Loucy (cell line): ENCODE measurements around the gene NRM.

Experiments used
- EZH2phosphoT487 ChIP-seq: fragments of 200-600 bp; IDR thresholded peaks from 2 replicates; pipeline ENCODE4 v1.6.1; 2018; ENCODE audit warnings: antibody characterized with exemption, mild to moderate bottlenecking, moderate library complexity, borderline replicate concordance
- TF ChIP-seq, protein P1 (sequence below): fragments of 200-600 bp; sonication (generic); conservative IDR thresholded peaks from 2 replicates; pipeline ENCODE4 v1.5.1; 2014; ENCODE audit warnings: mild to moderate bottlenecking, antibody characterized with exemption, low read length

DNA sequence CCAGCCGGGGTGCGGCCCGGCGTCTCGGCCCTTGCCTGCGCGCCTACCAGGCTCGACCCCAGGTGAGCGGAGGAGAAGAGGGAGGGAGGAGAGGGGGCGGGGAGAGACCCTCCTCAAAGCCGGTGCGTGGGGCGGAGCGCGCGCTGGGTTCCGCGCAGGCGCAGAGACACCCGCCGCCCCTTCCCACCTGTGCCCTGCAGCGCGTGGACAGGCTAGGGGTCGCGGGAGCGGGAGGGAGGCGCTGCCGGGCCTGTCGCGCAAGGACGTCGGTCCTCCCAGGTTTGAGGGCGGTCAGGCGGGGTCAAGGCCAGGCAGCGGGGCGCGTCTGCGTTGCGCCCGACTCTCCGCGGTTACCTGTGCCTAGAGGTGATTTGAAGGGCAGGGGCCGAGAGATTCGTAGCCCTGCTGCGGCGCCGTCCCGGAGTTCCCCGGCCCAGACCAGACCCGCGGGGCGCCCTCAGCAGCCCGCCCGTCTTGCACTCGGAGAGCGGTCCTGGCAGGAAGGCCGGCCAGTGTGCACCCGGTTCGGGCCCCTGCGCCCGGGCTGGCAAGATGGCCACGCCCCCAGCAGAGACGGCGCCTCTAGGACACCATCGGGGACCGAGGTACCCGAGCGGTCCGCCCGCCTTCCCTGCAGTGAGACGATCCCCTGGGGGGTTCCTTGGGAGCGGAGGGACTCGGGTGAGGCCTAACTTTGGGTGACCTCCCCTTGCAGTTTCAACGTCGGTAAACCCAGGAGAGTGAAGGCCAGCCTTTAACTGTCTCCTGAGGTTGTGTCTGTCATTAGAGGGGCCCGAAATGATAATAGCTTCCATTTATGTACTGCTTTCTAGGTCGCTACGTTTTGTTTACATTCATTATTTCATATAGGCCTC, 43.3 kb downstream of the NRM start:
- TF ChIP-seq, protein P1, sequence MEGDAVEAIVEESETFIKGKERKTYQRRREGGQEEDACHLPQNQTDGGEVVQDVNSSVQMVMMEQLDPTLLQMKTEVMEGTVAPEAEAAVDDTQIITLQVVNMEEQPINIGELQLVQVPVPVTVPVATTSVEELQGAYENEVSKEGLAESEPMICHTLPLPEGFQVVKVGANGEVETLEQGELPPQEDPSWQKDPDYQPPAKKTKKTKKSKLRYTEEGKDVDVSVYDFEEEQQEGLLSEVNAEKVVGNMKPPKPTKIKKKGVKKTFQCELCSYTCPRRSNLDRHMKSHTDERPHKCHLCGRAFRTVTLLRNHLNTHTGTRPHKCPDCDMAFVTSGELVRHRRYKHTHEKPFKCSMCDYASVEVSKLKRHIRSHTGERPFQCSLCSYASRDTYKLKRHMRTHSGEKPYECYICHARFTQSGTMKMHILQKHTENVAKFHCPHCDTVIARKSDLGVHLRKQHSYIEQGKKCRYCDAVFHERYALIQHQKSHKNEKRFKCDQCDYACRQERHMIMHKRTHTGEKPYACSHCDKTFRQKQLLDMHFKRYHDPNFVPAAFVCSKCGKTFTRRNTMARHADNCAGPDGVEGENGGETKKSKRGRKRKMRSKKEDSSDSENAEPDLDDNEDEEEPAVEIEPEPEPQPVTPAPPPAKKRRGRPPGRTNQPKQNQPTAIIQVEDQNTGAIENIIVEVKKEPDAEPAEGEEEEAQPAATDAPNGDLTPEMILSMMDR: no peak
- no peak for TF ChIP-seq EZH2phosphoT487
